Stimulated activated effector memory CD8-positive, alpha-beta T cell treated with anti-CD3 and anti-CD28 coated beads, Interleukin-12 subunit alpha, Interleukin-12 subunit beta, amount 100 ng/mL, for 72 hours (primary cell): ENCODE data around the gene CDK19.

ENCODE experiments used
- ATAC-seq: fragments of 150-1000 bp; cut with Tn5 transposase; 2 replicates; pipeline ENCODE4 v1.10.0; 2021
- DNase-seq, 2 donors: peaks; one replicate each; pipeline ENCODE4 v3.0.0; 2021 to 2022; ENCODE audit warnings: low spot score in 2 of 2
- H3K27ac Mint-ChIP-seq: one replicate; pipeline ENCODE4 v1.8.0; 2022; ENCODE audit warnings: mild to moderate bottlenecking, mixed read lengths
- H3K36me3 Mint-ChIP-seq: one replicate; pipeline ENCODE4 v1.8.0; 2022; ENCODE audit warnings: mild to moderate bottlenecking, mixed read lengths
- H3K4me1 Mint-ChIP-seq: one replicate; pipeline ENCODE4 v1.8.0; 2022; ENCODE audit warnings: mixed read lengths
- H3K4me3 Mint-ChIP-seq: one replicate; pipeline ENCODE4 v1.8.0; 2022; ENCODE audit warnings: mild to moderate bottlenecking, mixed read lengths
- H3K9me3 Mint-ChIP-seq: one replicate; pipeline ENCODE4 v1.8.0; 2022; ENCODE audit warnings: mixed read lengths

The CDK19 gene

GRCh38 chr6:110681543-110682459 is 133.5 kb downstream of the CDK19 start:
- no peak for ATAC-seq
- peak overlapping the region; percentile 15 for H3K27ac Mint-ChIP-seq
- DNase-seq, result no peak
- H3K4me1 Mint-ChIP-seq, result peaks cover 8% of the 10 kb centered on the region
- no peaks in the 10 kb centered on the region for H3K36me3 Mint-ChIP-seq
- no peaks in the 10 kb centered on the region for H3K9me3 Mint-ChIP-seq
- H3K4me3 Mint-ChIP-seq, result no peak overlapping the region

GRCh38 chr6:110676396-110676795 is 138.9 kb downstream of the CDK19 start:
- Mint-ChIP-seq H3K36me3 (no peaks in the 10 kb centered on the region), H3K27ac (no peak overlapping the region), H3K4me3 (no peak overlapping the region), H3K4me1 (no peaks in the 10 kb centered on the region), H3K9me3 (no peaks in the 10 kb centered on the region)
- no peak for ATAC-seq
- DNase-seq, result no peak

- DNase-seq (no peak), ATAC-seq (no peak)
- H3K4me1 Mint-ChIP-seq, result no peaks in the 10 kb centered on the region
- H3K4me3 Mint-ChIP-seq, result no peak overlapping the region
- no peaks in the 10 kb centered on the region for H3K9me3 Mint-ChIP-seq
- H3K27ac Mint-ChIP-seq, result peak overlapping the region; percentile 60
- H3K36me3 Mint-ChIP-seq, result peaks cover 9% of the 10 kb centered on the region
Observed at GRCh38 chr6:110674096-110674495, 141.2 kb downstream of the CDK19 start.

GRCh38 chr6:110672122-110672521 is 143.1 kb downstream of the CDK19 start:
- H3K4me3 Mint-ChIP-seq, result no peak overlapping the region
- H3K27ac Mint-ChIP-seq, result no peak overlapping the region
- ATAC-seq, result no peak
- H3K4me1 Mint-ChIP-seq, result no peaks in the 10 kb centered on the region
- no peak for DNase-seq
- H3K36me3 Mint-ChIP-seq, result peaks cover 9% of the 10 kb centered on the region
- no peaks in the 10 kb centered on the region for H3K9me3 Mint-ChIP-seq

- no peak for DNase-seq
- no peak for ATAC-seq
- H3K4me1 Mint-ChIP-seq, result no peaks in the 10 kb centered on the region
- no peaks in the 10 kb centered on the region for H3K9me3 Mint-ChIP-seq
- H3K27ac Mint-ChIP-seq, result no peak overlapping the region
- H3K36me3 Mint-ChIP-seq, result peaks cover 9% of the 10 kb centered on the region
- no peak overlapping the region for H3K4me3 Mint-ChIP-seq
Observed at GRCh38 chr6:110671447-110671846, 143.8 kb downstream of the CDK19 start.

GRCh38 chr6:110665600-110665999 is 149.7 kb downstream of the CDK19 start:
- H3K4me1 Mint-ChIP-seq, result no peaks in the 10 kb centered on the region
- H3K27ac Mint-ChIP-seq, result no peak overlapping the region
- no peaks in the 10 kb centered on the region for H3K9me3 Mint-ChIP-seq
- H3K4me3 Mint-ChIP-seq, result no peak overlapping the region
- ATAC-seq (no peak), DNase-seq (no peak)
- peaks cover 8% of the 10 kb centered on the region for H3K36me3 Mint-ChIP-seq

GRCh38 chr6:110664933-110665332 is 150.3 kb downstream of the CDK19 start:
- ATAC-seq (no peak), DNase-seq (no peak)
- H3K4me1 Mint-ChIP-seq, result no peaks in the 10 kb centered on the region
- no peak overlapping the region for H3K4me3 Mint-ChIP-seq
- H3K9me3 Mint-ChIP-seq, result no peaks in the 10 kb centered on the region
- H3K36me3 Mint-ChIP-seq, result peaks cover 1% of the 10 kb centered on the region
- H3K27ac Mint-ChIP-seq, result no peak overlapping the region

- Mint-ChIP-seq H3K27ac (no peak overlapping the region), H3K4me3 (no peak overlapping the region), H3K4me1 (no peaks in the 10 kb centered on the region), H3K9me3 (no peaks in the 10 kb centered on the region), H3K36me3 (no peaks in the 10 kb centered on the region)
- DNase-seq (no peak), ATAC-seq (no peak)
Observed at GRCh38 chr6:110662490-110663211, 152.6 kb downstream of the CDK19 start.

- H3K4me1 Mint-ChIP-seq, result no peaks in the 10 kb centered on the region
- ATAC-seq (no peak), DNase-seq (no peak)
- H3K4me3 Mint-ChIP-seq, result no peak overlapping the region
- H3K27ac Mint-ChIP-seq, result no peak overlapping the region
- H3K36me3 Mint-ChIP-seq, result no peaks in the 10 kb centered on the region
- no peaks in the 10 kb centered on the region for H3K9me3 Mint-ChIP-seq
Observed at GRCh38 chr6:110661414-110661813, 153.9 kb downstream of the CDK19 start.

GRCh38 chr6:110660066-110660655 is 155.1 kb downstream of the CDK19 start:
- peaks cover 5% of the 10 kb centered on the region for H3K4me1 Mint-ChIP-seq
- no peak for DNase-seq
- no peaks in the 10 kb centered on the region for H3K9me3 Mint-ChIP-seq
- no peaks in the 10 kb centered on the region for H3K36me3 Mint-ChIP-seq
- no peak overlapping the region for H3K4me3 Mint-ChIP-seq
- H3K27ac Mint-ChIP-seq, result no peak overlapping the region
- ATAC-seq, result no peak

- DNase-seq, result no peak
- peaks cover 5% of the 10 kb centered on the region for H3K4me1 Mint-ChIP-seq
- no peaks in the 10 kb centered on the region for H3K36me3 Mint-ChIP-seq
- no peak overlapping the region for H3K4me3 Mint-ChIP-seq
- no peak overlapping the region for H3K27ac Mint-ChIP-seq
- H3K9me3 Mint-ChIP-seq, result no peaks in the 10 kb centered on the region
- ATAC-seq, result no peak
Observed at GRCh38 chr6:110658631-110659211, 156.5 kb downstream of the CDK19 start.

GRCh38 chr6:110656492-110656891 is 158.8 kb downstream of the CDK19 start:
- no peak overlapping the region for H3K27ac Mint-ChIP-seq
- no peaks in the 10 kb centered on the region for H3K36me3 Mint-ChIP-seq
- H3K9me3 Mint-ChIP-seq, result no peaks in the 10 kb centered on the region
- H3K4me1 Mint-ChIP-seq, result peaks cover 11% of the 10 kb centered on the region
- no peak for DNase-seq
- H3K4me3 Mint-ChIP-seq, result no peak overlapping the region
- no peak for ATAC-seq

GRCh38 chr6:110655821-110656220 is 159.4 kb downstream of the CDK19 start:
- H3K4me3 Mint-ChIP-seq, result no peak overlapping the region
- no peaks in the 10 kb centered on the region for H3K36me3 Mint-ChIP-seq
- ATAC-seq, result no peak
- no peaks in the 10 kb centered on the region for H3K9me3 Mint-ChIP-seq
- H3K27ac Mint-ChIP-seq, result no peak overlapping the region
- DNase-seq, result no peak
- H3K4me1 Mint-ChIP-seq, result peaks cover 11% of the 10 kb centered on the region

- peaks cover 11% of the 10 kb centered on the region for H3K4me1 Mint-ChIP-seq
- H3K36me3 Mint-ChIP-seq, result no peaks in the 10 kb centered on the region
- no peaks in the 10 kb centered on the region for H3K9me3 Mint-ChIP-seq
Observed at GRCh38 chr6:110654096-110654820, 161.0 kb downstream of the CDK19 start.

GRCh38 chr6:110653381-110653780 is 161.9 kb downstream of the CDK19 start:
- Mint-ChIP-seq H3K4me1 (peaks cover 11% of the 10 kb centered on the region), H3K36me3 (no peaks in the 10 kb centered on the region), H3K9me3 (no peaks in the 10 kb centered on the region), H3K27ac (no peak overlapping the region), H3K4me3 (no peak overlapping the region)
- ATAC-seq (peak; percentile 44), DNase-seq (no peak)

More at GRCh38 chr6:110654096-110654820, 161.0 kb downstream of the CDK19 start:
- DNase-seq, result no peak
- Mint-ChIP-seq H3K27ac (no peak overlapping the region), H3K4me3 (no peak overlapping the region)
- ATAC-seq, result no peak
